ENCODE results near the gene C1QTNF6.

- no peak for TF ChIP-seq MAX (IDR thresholded peaks at IDR 0.05; ENCODE audit: low read depth)
- no peak for TF ChIP-seq GABPA (IDR thresholded peaks at IDR 0.05; ENCODE audit: low read depth)
- no peak for TF ChIP-seq YY1 (IDR thresholded peaks at IDR 0.05; ENCODE audit: low read depth)
- no peak for TF ChIP-seq CTCF (IDR thresholded peaks at IDR 0.05)
- no peak for TF ChIP-seq RXRA (IDR thresholded peaks at IDR 0.05; ENCODE audit: borderline replicate concordance, low read depth)
Observed at GRCh38 chr22:37177221-37177620, 10.8 kb downstream of the C1QTNF6 start.
